Panc1 (cell line): ENCODE data around the gene GGCX. TPM values are rescaled to one million over a fixed set of nuclear protein-coding genes. Genes with fewer than 3 reads are reported as not detected.
A peak's percentile ranks its signal among the peaks of the same experiment; 100 is the strongest.

Experiments used
- ATAC-seq: fragments of 200-7000 bp; cut with Tn5 transposase; 2 replicates; pipeline ENCODE4 v1.9.1; 2020; ENCODE audit warnings: mild to moderate bottlenecking, moderate library complexity
- BruUV-seq: library from RNA; stranded (reverse); fragments of 400-500 nt; replicated peaks from 2 replicates; lab custom pipeline; 2021; lab: Mats Ljungman, UMichigan
- CTCF ChIA-PET: fragments of 300-600 bp; sonication (Branson Sonifier 250); formaldehyde crosslinking; loops from one replicate; lab custom pipeline; 2022; ENCODE audit warnings: antibody characterized with exemption; lab: Charles Lee
- POLR2A ChIA-PET: fragments of 300-600 bp; sonication (Branson Sonifier 250); formaldehyde crosslinking; loops from one replicate; lab custom pipeline; 2022; ENCODE audit warnings: antibody characterized with exemption; lab: Charles Lee
- DNase-seq: peaks from one replicate; pipeline ENCODE4 v3.0.0-alpha.2; 2010; ENCODE audit warnings: low read depth, low spot score
- H3K27ac ChIP-seq: 2 replicates; pipeline ENCODE4 v1.5.1; 2011; ENCODE audit warnings: mild to moderate bottlenecking, low read length, inconsistent platforms
- H3K27me3 ChIP-seq: fragments of 200-500 bp; sonication (Bioruptor generic); 2 replicates; pipeline ENCODE4 v1.6.0; 2014; ENCODE audit warnings: low read length, inconsistent platforms; ENCODE audit not compliant: control insufficient read depth, insufficient read depth
- H3K36me3 ChIP-seq: fragments of 200-500 bp; sonication (Bioruptor generic); 2 replicates; pipeline ENCODE4 v1.5.1; 2014; ENCODE audit warnings: inconsistent platforms, mild to moderate bottlenecking, low read length, moderate library complexity; ENCODE audit not compliant: control insufficient read depth, insufficient read depth
- H3K4me1 ChIP-seq: 2 replicates; pipeline ENCODE4 v1.5.1; 2011; ENCODE audit warnings: inconsistent platforms, mild to moderate bottlenecking, low read length, moderate library complexity; ENCODE audit not compliant: control insufficient read depth, insufficient read depth
- H3K4me3 ChIP-seq, 2 experiments: 2 replicates each; pipeline ENCODE4 v1.5.1; 2011 to 2012; ENCODE audit warnings: low read depth in 2 of 2, low read length in 2 of 2, mild to moderate bottlenecking in 2 of 2, inconsistent platforms in 1 of 2, moderate library complexity in 1 of 2
- H3K9me3 ChIP-seq: fragments of 200-500 bp; sonication (Bioruptor generic); 2 replicates; pipeline ENCODE4 v1.5.1; 2014; ENCODE audit warnings: low read depth, mild to moderate bottlenecking, inconsistent platforms, low read length, moderate library complexity; ENCODE audit not compliant: control insufficient read depth, insufficient read depth
- CTCF ChIP-seq: fragments of 450-650 bp; IDR thresholded peaks from 2 replicates; pipeline ENCODE4 v1.5.1; 2017; ENCODE audit warnings: mild to moderate bottlenecking
- POLR2AphosphoS5 ChIP-seq: IDR thresholded peaks from 2 replicates; pipeline ENCODE4 v1.6.1; 2012; ENCODE audit warnings: mild to moderate bottlenecking, low read depth, low read length, moderate library complexity
- REST ChIP-seq, 2 experiments: IDR thresholded peaks; 2 replicates each; pipeline ENCODE4 v1.6.1; 2011 to 2012; ENCODE audit warnings: low read depth in 2 of 2, control low read depth in 1 of 2, low read length in 1 of 2, mild to moderate bottlenecking in 1 of 2, moderate library complexity in 1 of 2; ENCODE audit not compliant: insufficient read depth in 1 of 2
- SIN3A ChIP-seq: IDR thresholded peaks from 2 replicates; pipeline ENCODE4 v1.6.1; 2012; ENCODE audit warnings: low read depth, mild to moderate bottlenecking, low read length, moderate library complexity, borderline replicate concordance; ENCODE audit not compliant: insufficient read depth
- TCF7L2 ChIP-seq: IDR thresholded peaks from 2 replicates; pipeline ENCODE4 v1.6.1; 2011; ENCODE audit warnings: mild to moderate bottlenecking, low read depth, low read length, inconsistent platforms
- in situ Hi-C: cut with HindIII; loops from 2 replicates; pipeline ENCODE4 v1.10.0; 2016; ENCODE audit warnings: low sequenced_read_pairs, low pct_unique_long_range_greater_than_20kb
- intact Hi-C: fragments of 100-400 bp; cut with micrococcal nuclease; formaldehyde crosslinking; loops from one replicate; pipeline ENCODE4 v1.10.0; 2022; ENCODE audit not compliant: unreplicated experiment
- total RNA-seq: library from RNA; stranded (reverse); gene quantifications from one replicate; pipeline ENCODE4 v1.2.1, GENCODE V29; 2021; ENCODE audit not compliant: unreplicated experiment

Gene GGCX
- total RNA-seq, 1 experiment from 2014 or later = 64.1 TPM

GRCh38 chr2:85525567-85525966 is 35.7 kb downstream of the GGCX start:
- H3K9me3 ChIP-seq = no peaks in the 10 kb centered on the region
- DNase-seq = no peak
- CTCF ChIA-PET = no interaction called here
- in situ Hi-C loops (loop anchor here (25.0 kb wide), 1 partner anchor 113 kb away; the partner anchor contains the start of genes CAPG and SH2D6), intact Hi-C loops (no loop called here)
- peak overlapping the region; percentile 89 for H3K27ac ChIP-seq
- no peaks in the 10 kb centered on the region for H3K27me3 ChIP-seq
- no peak for ATAC-seq
- H3K4me1 ChIP-seq = peaks cover 46% of the 10 kb centered on the region
- H3K4me3 ChIP-seq = no peak overlapping the region
- TF ChIP-seq TCF7L2 (no peak), POLR2AphosphoS5 (no peak), REST (IDR thresholded peaks at IDR 0.05; ENCODE audit: insufficient read depth in 1 of 2, low read depth in 2 of 2, low read length in 1 of 2) (no peak)
- POLR2A ChIA-PET = interaction anchor here (1.0 to 2.7 kb wide), 2 partner anchors 13 to 15 kb away, joined by 4 to 8 read pairs; partner anchors contain the start of gene MAT2A
- BruUV-seq = no TSS peak
- H3K36me3 ChIP-seq = no peaks in the 10 kb centered on the region

- no peaks in the 10 kb centered on the region for H3K27me3 ChIP-seq
- ChIA-PET POLR2A (interaction anchor here (0.6 to 2.7 kb wide), 4 partner anchors 8 to 15 kb away, joined by 3 to 8 read pairs (median 6); partner anchors contain the start of gene MAT2A), CTCF (no interaction called here)
- peak overlapping the region; percentile 89 for H3K27ac ChIP-seq
- H3K36me3 ChIP-seq = no peaks in the 10 kb centered on the region
- in situ Hi-C loops (loop anchor here (25.0 kb wide), 1 partner anchor 113 kb away; the partner anchor contains the start of genes CAPG and SH2D6), intact Hi-C loops (no loop called here)
- H3K4me3 ChIP-seq = no peak overlapping the region
- TF ChIP-seq REST (IDR thresholded peaks at IDR 0.05; ENCODE audit: insufficient read depth in 1 of 2, low read depth in 2 of 2, low read length in 1 of 2) (no peak), SIN3A (no peak), CTCF (no peak), POLR2AphosphoS5 (no peak), TCF7L2 (no peak)
- peaks cover 51% of the 10 kb centered on the region for H3K4me1 ChIP-seq
- DNase-seq (no peak), ATAC-seq (0 out of 2 replicates have a peak, but pooled peaks have one; percentile 20)
- no peaks in the 10 kb centered on the region for H3K9me3 ChIP-seq
- BruUV-seq = no TSS peak
These were observed 36.3 kb downstream of the GGCX start for GRCh38 chr2:85525029-85525428.
